Measurements from ENCODE around the gene CAMK2B.

- TF ChIP-seq CTCF (IDR thresholded peaks at IDR 0.05; ENCODE audit: low read length) (no peak), EZH2 (IDR thresholded peaks at IDR 0.05; ENCODE audit: borderline replicate concordance, low read length) (no peak)
These were observed 61.0 kb downstream of the CAMK2B start for GRCh38 chr7:44264221-44264931.
